B cell (primary cell): ENCODE measurements around the gene ZNF212. TPM values are rescaled to one million over a fixed set of nuclear protein-coding genes. Genes with fewer than 3 reads are reported as not detected.
A peak's percentile ranks its signal among the peaks of the same experiment; 100 is the strongest.

Experiments
- ATAC-seq: fragments of 200-7000 bp; cut with Tn5 transposase; one replicate; pipeline ENCODE4 v1.10.0; 2021; ENCODE audit warnings: low read depth, mild to moderate bottlenecking, moderate number of reproducible peaks, moderate library complexity
- CTCF ChIA-PET: fragments of 350-600 bp; sonication (Branson Sonifier 250); formaldehyde crosslinking; loops from one replicate; lab custom pipeline; 2021; ENCODE audit warnings: antibody characterized with exemption, inconsistent platforms; lab: Charles Lee
- POLR2A ChIA-PET: fragments of 350-600 bp; sonication (Branson Sonifier 250); formaldehyde crosslinking; loops from one replicate; lab custom pipeline; 2021; ENCODE audit warnings: antibody characterized with exemption; lab: Charles Lee
- DNase-seq: peaks from one replicate; pipeline ENCODE4 v3.0.0; 2013
- H2AFZ ChIP-seq: 2 replicates; pipeline ENCODE4 v1.6.1; 2012; ENCODE audit warnings: mild to moderate bottlenecking, low read depth, low read length; ENCODE audit not compliant: insufficient read depth, poor library complexity, severe bottlenecking
- H3K27ac ChIP-seq, 2 donors: 1 replicate in 1 of 2; 2 replicates in 1 of 2; pipeline ENCODE4 v1.5.1; 2012 to 2013; ENCODE audit warnings: low read length in 2 of 2, mild to moderate bottlenecking in 2 of 2, moderate library complexity in 1 of 2
- H3K27me3 ChIP-seq, 4 experiments: fragments of 200-600 bp in 1 of 4; sonication (generic) in 1 of 4; replicated peaks in 1 of 4; 1 replicate in 2 of 4; 2 replicates in 2 of 4; pipeline versions ENCODE4 v1.6.1 to v1.7.0; 2013 to 2016; ENCODE audit warnings: low read length in 3 of 4, mild to moderate bottlenecking in 2 of 4, mixed read lengths in 1 of 4, moderate library complexity in 1 of 4; ENCODE audit not compliant: insufficient read depth in 4 of 4, control insufficient read depth in 3 of 4; ENCODE audit errors: control extremely low read depth in 1 of 4
- H3K36me3 ChIP-seq, 2 experiments: replicated peaks in 1 of 2; 1 replicate in 1 of 2; 2 replicates in 1 of 2; pipeline versions ENCODE4 v1.6.1 to v1.7.1; 2013; ENCODE audit warnings: low read length in 1 of 2; ENCODE audit not compliant: insufficient read depth in 2 of 2, control insufficient read depth in 1 of 2; ENCODE audit errors: control extremely low read depth in 1 of 2, extremely low read depth in 1 of 2
- H3K4me1 ChIP-seq, 2 donors: fragments of 200-600 bp in 1 of 2; sonication (generic) in 1 of 2; 1 replicate in 1 of 2; 2 replicates in 1 of 2; pipeline versions ENCODE4 v1.5.1 to v1.6.1; 2013 to 2017; ENCODE audit warnings: low read length in 2 of 2; ENCODE audit not compliant: control insufficient read depth in 2 of 2, insufficient read depth in 2 of 2
- H3K4me2 ChIP-seq: replicated peaks from 2 replicates; pipeline ENCODE3; 2012; ENCODE audit warnings: mild to moderate bottlenecking, low read depth, low read length; ENCODE audit not compliant: poor library complexity, severe bottlenecking
- H3K4me3 ChIP-seq, 5 experiments: fragments of 200-600 bp in 1 of 5; sonication (generic) in 1 of 5; 1 replicate in 3 of 5; 2 replicates in 2 of 5; pipeline versions ENCODE4 v1.5.1 to v1.7.0; 2011 to 2016; ENCODE audit warnings: low read length in 4 of 5, mild to moderate bottlenecking in 4 of 5, low read depth in 2 of 5, control low read depth in 1 of 5, moderate library complexity in 1 of 5; ENCODE audit not compliant: insufficient read depth in 1 of 5; ENCODE audit errors: control extremely low read depth in 1 of 5, extremely low read depth in 1 of 5
- H3K79me2 ChIP-seq: fragments of 200-600 bp; sonication (generic); one replicate; pipeline ENCODE4 v1.6.0; 2016; ENCODE audit warnings: low read length; ENCODE audit not compliant: control insufficient read depth, insufficient read depth
- H3K9ac ChIP-seq: fragments of 200-600 bp; sonication (generic); 2 replicates; pipeline ENCODE4 v1.6.1; 2017; ENCODE audit warnings: mild to moderate bottlenecking, low read length, moderate library complexity
- H3K9me3 ChIP-seq, 3 donors: one replicate each; pipeline versions ENCODE4 v1.6.1 to v1.7.1; 2013; ENCODE audit warnings: low read length in 2 of 3; ENCODE audit not compliant: control insufficient read depth in 2 of 3, insufficient read depth in 1 of 3; ENCODE audit errors: control extremely low read depth in 1 of 3
- H4K20me1 ChIP-seq: 2 replicates; pipeline ENCODE4 v1.6.0; 2012; ENCODE audit warnings: mild to moderate bottlenecking, low read length; ENCODE audit not compliant: insufficient read depth, control insufficient read depth, poor library complexity, severe bottlenecking
- H3K27ac Mint-ChIP-seq: one replicate; pipeline ENCODE4 v1.8.0; 2021; ENCODE audit warnings: mixed read lengths
- H3K27me3 Mint-ChIP-seq: one replicate; pipeline ENCODE4 v1.8.0; 2021; ENCODE audit warnings: mixed read lengths
- H3K4me1 Mint-ChIP-seq: one replicate; pipeline ENCODE4 v1.8.0; 2021; ENCODE audit warnings: mixed read lengths
- H3K4me3 Mint-ChIP-seq: one replicate; pipeline ENCODE4 v1.8.0; 2021; ENCODE audit warnings: mixed read lengths
- H3K9me3 Mint-ChIP-seq: one replicate; pipeline ENCODE4 v1.8.0; 2022; ENCODE audit warnings: mixed read lengths; ENCODE audit not compliant: insufficient read depth
- CTCF ChIP-seq: fragments of 200-600 bp; IDR thresholded peaks from one replicate; pipeline ENCODE4 v1.8.0; 2022; ENCODE audit warnings: antibody characterized with exemption, mild to moderate bottlenecking
- EZH2 ChIP-seq: IDR thresholded peaks from 2 replicates; pipeline ENCODE4 v1.6.1; 2012; ENCODE audit warnings: borderline replicate concordance, low read depth, mild to moderate bottlenecking, moderate library complexity, low read length; ENCODE audit not compliant: insufficient read depth, poor library complexity, severe bottlenecking
- WGBS: methylation state at CpG from one replicate; pipeline ENCODE4 v1.1.5; 2013; ENCODE audit warnings: missing lambda C conversion rate; ENCODE audit not compliant: insufficient coverage; 5-methylcytosine and 5-hydroxymethylcytosine counted together
- intact Hi-C: fragments of 100-400 bp; cut with micrococcal nuclease; formaldehyde crosslinking; loops from one replicate; pipeline ENCODE4 v1.10.0; 2022
- polyA plus RNA-seq: library from polyadenylated mRNA; depleted of rRNA; stranded (reverse); fragments of >200 nt; gene quantifications from 2 replicates; pipeline ENCODE4 v1.2.3, GENCODE V29; 2012
- total RNA-seq, 2 donors: library from RNA; stranded (reverse); fragments of 120-200 nt in 1 of 2; gene quantifications; 1 replicate in 1 of 2; 2 replicates in 1 of 2; pipeline versions ENCODE4 v1.2.3 to v1.2.4, GENCODE V29; 2013 to 2022

Gene ZNF212
- total and polyA plus RNA-seq, 2 donors (not counting 1 experiment from before 2014, with no cell fraction given) = 8.1 to 22.5 TPM

- intact Hi-C loops = no loop called here
- Histone ChIP-seq H3K4me3 (peak overlapping the region in 4 of 5 experiments; percentile 14 to 94 (median 83)), H3K9me3 (peaks cover 0 to 7% (median 0%) of the 10 kb centered on the region in 3 donors), H3K9ac (peak overlapping the region; percentile 80), H3K4me2 (peak overlapping the region; percentile 84), H4K20me1 (peaks cover 12% of the 10 kb centered on the region), H3K27ac (no peak overlapping the region), H3K4me1 (peaks cover 24 to 33% of the 10 kb centered on the region in 2 donors), H3K36me3 (no peaks in the 10 kb centered on the region), H3K79me2 (peaks cover 67% of the 10 kb centered on the region), H3K27me3 (peaks cover 0 to 3% (median 0%) of the 10 kb centered on the region in 4 experiments), H2AFZ (peak overlapping the region; percentile 91)
- Mint-ChIP-seq H3K9me3 (peaks cover 5% of the 10 kb centered on the region), H3K27ac (no peak overlapping the region), H3K4me1 (peaks cover 36% of the 10 kb centered on the region), H3K4me3 (peak overlapping the region; percentile 95), H3K27me3 (peaks cover 3% of the 10 kb centered on the region)
- TF ChIP-seq EZH2 (no peak), CTCF (no peak)
- no peak for ATAC-seq
- ChIA-PET CTCF (interaction anchor here (1.0 to 1.5 kb wide), 6 partner anchors 10 to 93 kb away, joined by 3 to 10 read pairs (median 4); partner anchors contain the start of genes ZNF398 and ZNF783), POLR2A (interaction anchor here (1.2 kb wide), 1 partner anchor 44 kb away, joined by 5 read pairs; no protein-coding TSS in a partner anchor)
- WGBS = 92% methylated on average over 2 of the region's 5 CpGs
- DNase-seq = no peak
These were observed 1.2 kb downstream of the ZNF212 start for GRCh38 chr7:149240637-149241036.

DNA sequence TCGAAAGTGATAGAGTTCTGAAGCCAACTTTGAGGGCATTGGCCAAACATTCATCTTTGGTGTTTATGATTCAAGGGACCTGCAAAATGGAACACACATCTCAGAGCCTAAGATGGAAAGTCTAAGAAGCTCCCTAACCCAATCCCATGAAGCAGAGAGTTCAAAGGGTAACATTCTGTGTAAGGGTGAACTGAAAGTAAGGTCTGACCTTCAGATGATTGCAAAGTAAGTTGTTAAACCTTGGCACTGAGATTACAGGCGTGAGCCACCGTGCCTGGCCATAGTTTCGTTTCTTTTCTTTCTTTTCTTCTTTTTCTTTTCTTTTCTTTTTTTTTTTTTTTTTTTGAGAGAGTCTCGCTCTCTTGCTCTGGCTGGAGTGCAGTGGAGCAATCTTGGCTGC, 2.2 kb downstream of the ZNF212 start:
- intact Hi-C loops = no loop called here
- Mint-ChIP-seq H3K27me3 (peaks cover under 1% of the 10 kb centered on the region), H3K9me3 (peaks cover 5% of the 10 kb centered on the region), H3K27ac (no peak overlapping the region), H3K4me1 (peaks cover 41% of the 10 kb centered on the region), H3K4me3 (peak overlapping the region; percentile 69)
- ChIA-PET POLR2A (no interaction called here), CTCF (interaction anchor here (0.6 to 0.7 kb wide), 2 partner anchors 219 to 500 kb away, joined by 3 read pairs; no protein-coding TSS in a partner anchor)
- no peak overlapping the region for H3K4me3 ChIP-seq
- DNase-seq = no peak
- no peak overlapping the region for H3K9ac ChIP-seq
- no peak overlapping the region for H2AFZ ChIP-seq
- H3K27me3 ChIP-seq = no peaks in the 10 kb centered on the region
- no peak for ATAC-seq
- no peak overlapping the region for H3K4me2 ChIP-seq
- peaks cover 76% of the 10 kb centered on the region for H3K79me2 ChIP-seq
- H3K27ac ChIP-seq = no peak overlapping the region
- peaks cover 12% of the 10 kb centered on the region for H4K20me1 ChIP-seq
- H3K9me3 ChIP-seq = peaks cover 0 to 7% (median 0%) of the 10 kb centered on the region in 3 donors
- TF ChIP-seq EZH2 (no peak), CTCF (no peak)
- H3K4me1 ChIP-seq = peaks cover 24 to 33% of the 10 kb centered on the region in 2 donors
- H3K36me3 ChIP-seq = no peaks in the 10 kb centered on the region
- 72% methylated on average over 2 of the region's 5 CpGs for WGBS
